ENCODE results near the gene GPR37L1. TPM values are rescaled to one million over a fixed set of nuclear protein-coding genes. Genes with fewer than 3 reads are reported as not detected.
"Not testable (repeated sequence)": the region's sequence is repeated elsewhere in the genome, so short reads cannot be mapped to it uniquely, and the experiment has no call there.

GPR37L1 gene
- total RNA-seq, 5 donors from 2014 or later (not counting 1 experiment from before 2014, with no cell fraction given): not detected

GRCh38 chr1:202145068-202145743, 22.5 kb downstream of the GPR37L1 start:
- Histone ChIP-seq H3K27me3 (replicated peaks in 1 of 2; ENCODE audit: control insufficient read depth in 2 of 2, extremely low read depth in 1 of 2, insufficient read depth in 2 of 2, low read length in 1 of 2) (no peaks in the 10 kb centered on the region), H3K27ac (ENCODE audit: low read length) (peak overlapping the region; percentile 67), H3K36me3 (ENCODE audit: control insufficient read depth in 2 of 2, extremely low read depth in 1 of 2, insufficient read depth in 1 of 2, low read length in 1 of 2) (peaks cover 20 to 34% of the 10 kb centered on the region in 2 donors), H3K4me3 (ENCODE audit: control insufficient read depth in 1 of 2, extremely low read depth in 1 of 2, low read length in 1 of 2) (peak overlapping the region; percentile 66 to 84), H3K4me1 (ENCODE audit: control insufficient read depth in 1 of 2, extremely low read depth in 1 of 2, insufficient read depth in 2 of 2, low read length in 2 of 2) (peaks cover 2 to 39% of the 10 kb centered on the region in 2 experiments), H3K9me3 (no peaks in the 10 kb centered on the region)
- Mint-ChIP-seq H3K27ac (peak overlapping the region; percentile 88 to 90), H3K36me3 (peaks cover 9% of the 10 kb centered on the region), H3K4me1 (peaks cover 25 to 46% (median 35%) of the 10 kb centered on the region in 3 donors), H3K27me3 (no peaks in the 10 kb centered on the region), H3K9me3 (no peaks in the 10 kb centered on the region), H3K4me3 (peak overlapping the region; percentile 77 to 98 (median 87))
- ATAC-seq (replicated peaks in 1 of 4): peak in 1 of 4 experiments; percentile 19
- peak in 1 of 35 experiments; percentile 41 for DNase-seq
- whole genome bisulfite sequencing (ENCODE audit: insufficient coverage): 5% methylated on average over 5 of the region's 13 CpGs
- CTCF ChIA-PET: interaction anchor here (0.5 to 1.3 kb wide), 3 partner anchors 10 to 429 kb away, joined by 3 to 7 read pairs (median 4); no protein-coding TSS in a partner anchor
- POLR2A ChIA-PET: no interaction called here

GRCh38 chr1:202145744-202146140, 23.0 kb downstream of the GPR37L1 start:
- H3K9me3 Mint-ChIP-seq; DNase-seq; H3K27me3 ChIP-seq (replicated peaks in 1 of 2; ENCODE audit: control insufficient read depth in 2 of 2, extremely low read depth in 1 of 2, insufficient read depth in 2 of 2, low read length in 1 of 2); ATAC-seq (replicated peaks in 1 of 4); H3K27me3 Mint-ChIP-seq; H3K9me3 ChIP-seq; POLR2A ChIA-PET: not testable (repeated sequence)
- peak overlapping the region; percentile 88 to 90 for H3K27ac Mint-ChIP-seq
- WGBS (ENCODE audit: insufficient coverage): 83% methylated on average over 1 of the region's 8 CpGs
- H3K4me1 ChIP-seq (ENCODE audit: control insufficient read depth in 1 of 2, extremely low read depth in 1 of 2, insufficient read depth in 2 of 2, low read length in 2 of 2): peaks cover 2 to 37% of the 10 kb centered on the region in 2 experiments
- peak overlapping the region; percentile 77 to 98 (median 87) for H3K4me3 Mint-ChIP-seq
- H3K27ac ChIP-seq (ENCODE audit: low read length): peak overlapping the region; percentile 67
- peak overlapping the region in 1 of 2 donors; percentile 66 for H3K4me3 ChIP-seq (ENCODE audit: control insufficient read depth in 1 of 2, extremely low read depth in 1 of 2, low read length in 1 of 2)
- peaks cover 12% of the 10 kb centered on the region for H3K36me3 Mint-ChIP-seq
- CTCF ChIA-PET: interaction anchor here (0.5 to 1.3 kb wide), 4 partner anchors 9 to 428 kb away, joined by 3 to 7 read pairs (median 4); partner anchors contain the start of gene UBE2T (in 1 of the 2)
- peaks cover 28 to 43% (median 32%) of the 10 kb centered on the region in 3 donors for H3K4me1 Mint-ChIP-seq
- H3K36me3 ChIP-seq (ENCODE audit: control insufficient read depth in 2 of 2, extremely low read depth in 1 of 2, insufficient read depth in 1 of 2, low read length in 1 of 2): peaks cover 25 to 39% of the 10 kb centered on the region in 2 donors

- H3K4me1 Mint-ChIP-seq: peaks cover 27 to 42% (median 33%) of the 10 kb centered on the region in 3 donors
- ATAC-seq (replicated peaks in 1 of 4) (no peak), DNase-seq (no peak)
- H3K36me3 Mint-ChIP-seq: peaks cover 18% of the 10 kb centered on the region
- no peaks in the 10 kb centered on the region for H3K9me3 Mint-ChIP-seq
- peak overlapping the region; percentile 44 to 98 (median 87) for H3K4me3 Mint-ChIP-seq
- WGBS (ENCODE audit: insufficient coverage): 64% methylated on average over 4 of the region's 5 CpGs
- H3K9me3 ChIP-seq: no peaks in the 10 kb centered on the region
- peaks cover 25 to 45% of the 10 kb centered on the region in 2 donors for H3K36me3 ChIP-seq (ENCODE audit: control insufficient read depth in 2 of 2, extremely low read depth in 1 of 2, insufficient read depth in 1 of 2, low read length in 1 of 2)
- peak overlapping the region; percentile 55 to 64 for H3K27ac Mint-ChIP-seq
- H3K27ac ChIP-seq (ENCODE audit: low read length): no peak overlapping the region
- H3K27me3 Mint-ChIP-seq: no peaks in the 10 kb centered on the region
- H3K27me3 ChIP-seq (replicated peaks in 1 of 2; ENCODE audit: control insufficient read depth in 2 of 2, extremely low read depth in 1 of 2, insufficient read depth in 2 of 2, low read length in 1 of 2): no peaks in the 10 kb centered on the region
- ChIA-PET POLR2A (no interaction called here), CTCF (interaction anchor here (0.6 to 1.3 kb wide), 4 partner anchors 9 to 196 kb away, joined by 3 to 7 read pairs (median 3); partner anchors contain the start of gene UBE2T (in 1 of the 2))
- peaks cover 2 to 32% of the 10 kb centered on the region in 2 experiments for H3K4me1 ChIP-seq (ENCODE audit: control insufficient read depth in 1 of 2, extremely low read depth in 1 of 2, insufficient read depth in 2 of 2, low read length in 2 of 2)
- H3K4me3 ChIP-seq (ENCODE audit: control insufficient read depth in 1 of 2, extremely low read depth in 1 of 2, low read length in 1 of 2): no peak overlapping the region
Measured at GRCh38 chr1:202146279-202146678, 23.6 kb downstream of the GPR37L1 start.

DNA sequence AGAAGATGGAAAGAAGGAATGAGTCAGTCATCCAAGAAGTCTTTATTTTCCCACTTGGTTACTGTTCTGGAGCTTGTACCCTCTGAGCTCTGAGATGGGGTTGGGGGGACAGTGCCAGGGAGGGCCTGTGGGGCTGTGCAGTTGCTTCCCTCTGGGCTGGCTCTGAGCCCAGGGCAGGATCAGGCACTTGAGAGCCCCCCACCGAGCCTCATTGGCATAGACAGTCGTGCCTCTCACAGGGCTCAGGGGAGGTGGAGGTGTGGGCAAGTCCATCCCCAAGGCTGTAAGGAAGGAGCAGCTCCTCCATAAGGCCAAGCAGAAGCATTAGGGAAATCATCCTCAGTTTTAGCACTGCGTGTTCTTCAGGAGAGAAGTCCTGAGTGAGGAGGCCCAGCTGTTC, 24.3 kb downstream of the GPR37L1 start:
- no peaks in the 10 kb centered on the region for H3K9me3 Mint-ChIP-seq
- no peak overlapping the region for H3K4me3 ChIP-seq (ENCODE audit: control insufficient read depth in 1 of 2, extremely low read depth in 1 of 2, low read length in 1 of 2)
- peaks cover 19% of the 10 kb centered on the region for H3K36me3 Mint-ChIP-seq
- H3K9me3 ChIP-seq: no peaks in the 10 kb centered on the region
- no peak for DNase-seq
- no peaks in the 10 kb centered on the region for H3K27me3 ChIP-seq (replicated peaks in 1 of 2; ENCODE audit: control insufficient read depth in 2 of 2, extremely low read depth in 1 of 2, insufficient read depth in 2 of 2, low read length in 1 of 2)
- CTCF ChIA-PET: interaction anchor here (1.0 to 1.3 kb wide), 2 partner anchors 8 kb away, joined by 3 to 7 read pairs; no protein-coding TSS in a partner anchor
- WGBS (ENCODE audit: insufficient coverage): 73% methylated on average over 3 of the region's 3 CpGs
- H3K4me3 Mint-ChIP-seq: no peak overlapping the region
- peaks cover 25 to 52% of the 10 kb centered on the region in 2 donors for H3K36me3 ChIP-seq (ENCODE audit: control insufficient read depth in 2 of 2, extremely low read depth in 1 of 2, insufficient read depth in 1 of 2, low read length in 1 of 2)
- ATAC-seq (replicated peaks in 1 of 4): no peak
- peak overlapping the region in 1 of 2 donors; percentile 64 for H3K27ac Mint-ChIP-seq
- peaks cover 25 to 38% (median 34%) of the 10 kb centered on the region in 3 donors for H3K4me1 Mint-ChIP-seq
- H3K27ac ChIP-seq (ENCODE audit: low read length): no peak overlapping the region
- H3K27me3 Mint-ChIP-seq: no peaks in the 10 kb centered on the region
- peaks cover 2 to 31% of the 10 kb centered on the region in 2 experiments for H3K4me1 ChIP-seq (ENCODE audit: control insufficient read depth in 1 of 2, extremely low read depth in 1 of 2, insufficient read depth in 2 of 2, low read length in 2 of 2)
- POLR2A ChIA-PET: interaction anchor here in 1 of 2 donors (0.9 kb wide), 1 partner anchor 13 kb away, joined by 3 read pairs; the partner anchor contains the start of gene PTPN7

DNA sequence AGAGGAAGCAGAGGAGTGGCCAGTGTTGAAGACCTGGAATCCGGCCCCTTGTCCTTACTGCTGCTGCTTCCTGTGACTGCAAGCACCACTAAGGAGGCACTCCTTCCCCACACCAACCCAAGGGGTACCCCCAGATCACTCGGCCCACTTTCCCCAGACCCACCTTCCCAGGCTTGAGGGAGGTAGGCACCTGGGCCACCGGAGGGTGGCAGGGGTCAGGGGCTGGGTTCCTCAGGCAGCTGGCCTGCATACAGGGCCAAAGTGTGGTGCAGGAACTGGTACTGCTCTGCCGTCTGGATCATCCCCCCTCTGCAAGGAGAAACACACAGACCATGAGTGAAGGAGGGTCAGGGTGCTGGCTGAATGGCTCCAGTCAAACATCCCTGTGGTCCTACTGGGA, 25.7 kb downstream of the GPR37L1 start:
- ChIA-PET CTCF (interaction anchor here in 1 of 2 donors (0.7 kb wide), 1 partner anchor 45 kb away, joined by 3 read pairs; the partner anchor contains the start of gene LGR6), POLR2A (interaction anchor here in 1 of 2 donors (0.8 kb wide), 1 partner anchor 38 kb away, joined by 11 read pairs; no protein-coding TSS in a partner anchor)
- H3K27ac Mint-ChIP-seq: peak overlapping the region; percentile 60 to 75
- H3K4me3 ChIP-seq (ENCODE audit: control insufficient read depth in 1 of 2, extremely low read depth in 1 of 2, low read length in 1 of 2): no peak overlapping the region
- H3K27me3 Mint-ChIP-seq: no peaks in the 10 kb centered on the region
- no peaks in the 10 kb centered on the region for H3K9me3 ChIP-seq
- H3K4me1 ChIP-seq (ENCODE audit: control insufficient read depth in 1 of 2, extremely low read depth in 1 of 2, insufficient read depth in 2 of 2, low read length in 2 of 2): peaks cover 0 to 17% of the 10 kb centered on the region in 2 experiments
- H3K27me3 ChIP-seq (replicated peaks in 1 of 2; ENCODE audit: control insufficient read depth in 2 of 2, extremely low read depth in 1 of 2, insufficient read depth in 2 of 2, low read length in 1 of 2): no peaks in the 10 kb centered on the region
- ATAC-seq (replicated peaks in 1 of 4): no peak
- H3K36me3 ChIP-seq (ENCODE audit: control insufficient read depth in 2 of 2, extremely low read depth in 1 of 2, insufficient read depth in 1 of 2, low read length in 1 of 2): peaks cover 28 to 66% of the 10 kb centered on the region in 2 donors
- H3K4me1 Mint-ChIP-seq: peaks cover 11 to 25% (median 25%) of the 10 kb centered on the region in 3 donors
- no peak overlapping the region for H3K4me3 Mint-ChIP-seq
- H3K27ac ChIP-seq (ENCODE audit: low read length): no peak overlapping the region
- peaks cover 23% of the 10 kb centered on the region for H3K36me3 Mint-ChIP-seq
- no peak for DNase-seq
- no peaks in the 10 kb centered on the region for H3K9me3 Mint-ChIP-seq
- WGBS (ENCODE audit: insufficient coverage): 90% methylated on average over 2 of the region's 4 CpGs

DNA sequence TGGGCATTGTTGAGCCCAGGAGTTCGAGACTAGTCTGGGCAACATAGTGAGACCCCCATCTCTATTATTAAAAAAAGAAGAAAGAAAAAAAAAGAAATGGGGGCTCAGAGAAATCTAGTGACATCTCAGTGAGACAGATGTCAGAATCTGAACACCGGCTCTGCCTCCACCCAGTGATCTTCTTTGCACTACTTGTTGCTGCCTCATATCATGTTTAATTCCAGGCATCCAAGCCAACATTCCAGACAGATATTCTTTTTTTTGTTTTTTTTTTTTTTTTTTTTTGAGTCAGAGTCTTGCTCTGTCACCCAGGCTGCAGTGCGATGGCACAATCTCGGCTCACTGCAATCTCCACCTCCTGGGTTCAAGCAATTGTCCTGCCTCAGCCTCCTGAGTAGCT, 26.8 kb downstream of the GPR37L1 start:
- Histone ChIP-seq H3K27ac (ENCODE audit: low read length) (no peak overlapping the region), H3K27me3 (replicated peaks in 1 of 2; ENCODE audit: control insufficient read depth in 2 of 2, extremely low read depth in 1 of 2, insufficient read depth in 2 of 2, low read length in 1 of 2) (no peaks in the 10 kb centered on the region), H3K4me1 (ENCODE audit: control insufficient read depth in 1 of 2, extremely low read depth in 1 of 2, insufficient read depth in 2 of 2, low read length in 2 of 2) (peaks cover 0 to 19% of the 10 kb centered on the region in 2 experiments), H3K4me3 (ENCODE audit: control insufficient read depth in 1 of 2, extremely low read depth in 1 of 2, low read length in 1 of 2) (no peak overlapping the region), H3K36me3 (ENCODE audit: control insufficient read depth in 2 of 2, extremely low read depth in 1 of 2, insufficient read depth in 1 of 2, low read length in 1 of 2) (peaks cover 34 to 78% of the 10 kb centered on the region in 2 donors), H3K9me3 (no peaks in the 10 kb centered on the region)
- peaks cover 10 to 25% (median 23%) of the 10 kb centered on the region in 3 donors for H3K4me1 Mint-ChIP-seq
- ATAC-seq (replicated peaks in 1 of 4) (no peak), DNase-seq (no peak)
- H3K36me3 Mint-ChIP-seq: peaks cover 28% of the 10 kb centered on the region
- WGBS (ENCODE audit: insufficient coverage): no CpG with 5 or more reads among the region's 4 CpGs
- no peak overlapping the region for H3K27ac Mint-ChIP-seq
- no peaks in the 10 kb centered on the region for H3K9me3 Mint-ChIP-seq
- no peak overlapping the region for H3K4me3 Mint-ChIP-seq
- POLR2A ChIA-PET: interaction anchor here in 1 of 2 donors (0.6 kb wide), 1 partner anchor 10 kb away, joined by 4 read pairs; no protein-coding TSS in a partner anchor
- CTCF ChIA-PET: no interaction called here
- H3K27me3 Mint-ChIP-seq: no peaks in the 10 kb centered on the region
